AG04450 (cell line): ENCODE data around the gene ACSM3. TPM values are rescaled to one million over a fixed set of nuclear protein-coding genes. Genes with fewer than 3 reads are reported as not detected.
A peak's percentile ranks its signal among the peaks of the same experiment; 100 is the strongest.
"Not testable (repeated sequence)": the region's sequence is repeated elsewhere in the genome, so short reads cannot be mapped to it uniquely, and the experiment has no call there.

Source experiments
- CTCF ChIA-PET: fragments of 300-600, 350-600 bp; formaldehyde crosslinking; extraction: SDS; loops from one replicate; lab custom pipeline; 2022; ENCODE audit warnings: antibody characterized with exemption, inconsistent platforms; lab: Charles Lee
- POLR2A ChIA-PET: fragments of 350-600 bp; formaldehyde crosslinking; extraction: SDS; loops from one replicate; lab custom pipeline; 2021; ENCODE audit warnings: antibody characterized with exemption, inconsistent platforms; lab: Yijun Ruan, JAX
- DNase-seq: peaks from one replicate; pipeline ENCODE4 v3.0.0-alpha.2; 2011; ENCODE audit warnings: low read depth, low spot score
- H3K27ac ChIP-seq: one replicate; pipeline ENCODE4 v1.5.1; 2012; ENCODE audit warnings: low read depth, low read length, control low read depth
- H3K27me3 ChIP-seq: one replicate; pipeline ENCODE4 v1.6.0; 2012; ENCODE audit warnings: low read length; ENCODE audit not compliant: control insufficient read depth, insufficient read depth
- H3K4me3 ChIP-seq: 2 replicates; pipeline ENCODE4 v1.5.1; 2011; ENCODE audit warnings: mild to moderate bottlenecking, low read depth, low read length, control low read depth
- H3K9me3 ChIP-seq: 2 replicates; pipeline ENCODE4 v1.5.1; 2012; ENCODE audit warnings: low read length; ENCODE audit not compliant: control insufficient read depth, insufficient read depth
- CTCF ChIP-seq: IDR thresholded peaks from 2 replicates; pipeline ENCODE4 v1.5.1; 2011; ENCODE audit warnings: low read depth, low read length, control low read depth, inconsistent platforms
- polyA plus RNA-seq: library from polyadenylated mRNA; depleted of rRNA; stranded (reverse); fragments of >200 nt; gene quantifications from 2 replicates; pipeline ENCODE4 v1.2.3, GENCODE V29; 2011

Gene ACSM3
- polyA plus RNA-seq, 1 experiment, result 0.76 TPM

DNA sequence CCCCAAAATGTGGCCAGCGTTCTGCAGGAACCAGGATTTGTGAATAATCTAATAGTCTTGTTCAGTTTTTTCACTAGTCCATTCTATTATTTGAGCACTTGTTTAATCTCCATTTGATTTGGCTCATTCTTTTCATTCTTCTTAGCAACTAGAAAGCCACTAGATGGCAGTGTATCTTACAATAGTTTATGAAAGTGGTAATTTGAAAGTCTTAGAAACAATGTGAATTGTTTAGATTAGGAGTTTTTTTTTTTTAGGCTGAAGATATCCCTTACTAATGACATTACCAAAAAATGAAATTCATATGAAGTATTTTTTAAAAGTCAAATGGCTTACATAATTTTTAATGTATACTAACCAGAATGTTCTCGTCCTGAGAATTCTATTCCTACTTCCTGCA, 35.8 kb downstream of the ACSM3 start:
- Histone ChIP-seq H3K9me3 (no peaks in the 10 kb centered on the region), H3K27me3 (no peaks in the 10 kb centered on the region), H3K27ac (no peak overlapping the region), H3K4me3 (no peak overlapping the region)
- CTCF ChIA-PET, result interaction anchor here (0.7 to 2.0 kb wide), 9 partner anchors 10 to 501 kb away, joined by 3 to 8 read pairs (median 4); no protein-coding TSS in a partner anchor
- peak; percentile 51 for TF ChIP-seq CTCF
- POLR2A ChIA-PET, result no interaction called here
- no peak for DNase-seq

DNA sequence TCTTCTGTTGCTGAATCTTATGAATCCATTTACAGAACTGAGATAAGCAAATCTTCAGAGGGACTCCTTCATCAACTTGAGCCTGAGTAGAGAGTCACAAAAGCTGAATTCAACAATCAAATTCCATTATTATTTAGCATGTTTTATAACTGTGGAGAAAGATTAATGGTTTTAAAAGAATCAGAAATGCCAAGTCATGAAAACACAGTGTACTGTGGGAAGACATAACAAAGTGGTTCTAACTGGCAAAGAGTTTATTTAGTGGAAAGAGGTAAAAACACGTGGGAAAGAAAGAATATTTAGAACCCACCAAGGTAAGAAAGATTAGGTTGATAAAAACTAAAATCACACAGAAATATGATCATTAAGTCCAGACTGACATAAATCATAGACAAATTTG, 37.5 kb downstream of the ACSM3 start:
- no peaks in the 10 kb centered on the region for H3K9me3 ChIP-seq
- TF ChIP-seq CTCF, result no peak
- ChIA-PET CTCF (no interaction called here), POLR2A (no interaction called here)
- H3K27me3 ChIP-seq, result no peaks in the 10 kb centered on the region
- H3K4me3 ChIP-seq, result no peak overlapping the region
- no peak overlapping the region for H3K27ac ChIP-seq
- no peak for DNase-seq

GRCh38 chr16:20803192-20803560, 39.4 kb downstream of the ACSM3 start:
- DNase-seq, result no peak
- no peak for TF ChIP-seq CTCF
- no peaks in the 10 kb centered on the region for H3K27me3 ChIP-seq
- ChIA-PET CTCF (no interaction called here), POLR2A (no interaction called here)
- no peak overlapping the region for H3K27ac ChIP-seq
- no peaks in the 10 kb centered on the region for H3K9me3 ChIP-seq
- no peak overlapping the region for H3K4me3 ChIP-seq

DNA sequence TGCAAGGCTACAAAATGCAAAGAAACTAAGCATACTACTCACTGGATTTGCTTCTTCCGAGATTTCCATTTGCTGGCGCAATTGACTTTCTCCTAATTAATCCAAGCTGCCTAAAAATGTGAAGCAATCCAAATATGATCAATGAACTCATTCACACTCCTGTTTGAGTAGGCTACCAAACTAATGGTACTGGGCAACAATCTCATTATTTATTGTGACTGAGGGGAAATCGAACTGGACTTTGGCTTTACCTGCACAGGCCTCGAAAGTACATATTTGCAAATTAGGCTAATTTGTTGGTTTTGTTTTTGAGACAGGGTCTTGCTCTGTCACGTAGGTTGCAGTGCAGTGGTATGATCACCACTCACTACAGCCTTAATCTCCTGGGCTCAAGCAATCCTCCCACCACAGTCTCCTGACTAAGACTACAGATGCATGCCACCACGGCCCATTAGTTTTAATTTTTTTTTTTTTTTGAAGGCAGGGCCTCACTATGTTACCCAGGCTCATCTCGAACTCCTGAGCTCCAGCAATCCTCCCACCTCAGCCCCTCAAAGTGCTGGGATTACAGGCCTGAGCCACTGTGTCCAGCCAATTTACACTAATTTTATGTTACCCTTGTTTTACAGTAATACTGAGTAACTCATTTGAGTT, 39.9 kb downstream of the ACSM3 start:
- ChIA-PET POLR2A (no interaction called here), CTCF (interaction anchor here (0.8 to 1.1 kb wide), 3 partner anchors 28 to 497 kb away, joined by 3 read pairs; no protein-coding TSS in a partner anchor)
- Histone ChIP-seq H3K4me3 (no peak overlapping the region), H3K9me3 (no peaks in the 10 kb centered on the region), H3K27ac (no peak overlapping the region), H3K27me3 (no peaks in the 10 kb centered on the region)
- DNase-seq, result no peak
- no peak for TF ChIP-seq CTCF

GRCh38 chr16:20805684-20806167, 41.9 kb downstream of the ACSM3 start:
- not testable (repeated sequence) for DNase-seq, H3K9me3 ChIP-seq, H3K27me3 ChIP-seq
- H3K27ac ChIP-seq, result peak overlapping the region; percentile 52
- ChIA-PET POLR2A (interaction anchor here (0.9 kb wide), 1 partner anchor 78 kb away, joined by 5 read pairs; no protein-coding TSS in a partner anchor), CTCF (interaction anchor here (0.6 to 1.4 kb wide), 4 partner anchors 8 to 852 kb away, joined by 3 to 10 read pairs (median 4); no protein-coding TSS in a partner anchor)
- peak overlapping the region; percentile 97 for H3K4me3 ChIP-seq
